ENCODE measurements around the gene BHLHA15.

The BHLHA15 gene

GRCh38 chr7:98211221-98211675, at the start of gene BHLHA15:
Gene BHLHA15, plus strand, starts transcription at chr7:98211439. Its CDS starts 871 bp downstream, at chr7:98212310.
- no peak for DNase-seq

GRCh38 chr7:98162758-98163157, 48.5 kb upstream of the BHLHA15 start:
- no peak for DNase-seq

- no peak for DNase-seq
Observed at GRCh38 chr7:98163269-98163668, 48.0 kb upstream of the BHLHA15 start.

GRCh38 chr7:98163704-98164494, 47.3 kb upstream of the BHLHA15 start:
- no peak for DNase-seq

- no peak for DNase-seq
Observed at GRCh38 chr7:98165827-98166667, 45.2 kb upstream of the BHLHA15 start.

GRCh38 chr7:98166668-98166970, 44.6 kb upstream of the BHLHA15 start:
- DNase-seq: no peak

GRCh38 chr7:98167653-98168052, 43.6 kb upstream of the BHLHA15 start:
- no peak for DNase-seq

GRCh38 chr7:98168181-98168903, 42.9 kb upstream of the BHLHA15 start:
- DNase-seq: no peak

- DNase-seq: no peak
Observed at GRCh38 chr7:98168904-98169621, 42.2 kb upstream of the BHLHA15 start.

GRCh38 chr7:98170966-98171365, 40.3 kb upstream of the BHLHA15 start:
- no peak for DNase-seq

- DNase-seq: no peak
Observed at GRCh38 chr7:98171449-98171848, 39.8 kb upstream of the BHLHA15 start.

GRCh38 chr7:98174334-98175259, 36.6 kb upstream of the BHLHA15 start:
- DNase-seq: no peak

- DNase-seq: no peak
Observed at GRCh38 chr7:98175260-98175940, 35.8 kb upstream of the BHLHA15 start.

- no peak for DNase-seq
Observed at GRCh38 chr7:98177553-98177952, 33.7 kb upstream of the BHLHA15 start.

- no peak for DNase-seq
Observed at GRCh38 chr7:98178321-98178720, 32.9 kb upstream of the BHLHA15 start.

- no peak for DNase-seq
Observed at GRCh38 chr7:98178762-98179490, 32.3 kb upstream of the BHLHA15 start.

- no peak for DNase-seq
Observed at GRCh38 chr7:98180751-98181150, 30.5 kb upstream of the BHLHA15 start.

GRCh38 chr7:98185101-98185500, 26.1 kb upstream of the BHLHA15 start:
- DNase-seq: no peak

GRCh38 chr7:98186452-98187137, 24.6 kb upstream of the BHLHA15 start:
- no peak for DNase-seq

- no peak for DNase-seq
Observed at GRCh38 chr7:98187138-98187502, 24.1 kb upstream of the BHLHA15 start.
